HUDEP-2 (cell line): ENCODE results near the gene ZNF385B.

Experiments
- DNase-seq, 76 experiments: peaks; one replicate each; lab custom pipeline; 2025; ENCODE audit not compliant: unreplicated experiment in 76 of 76; lab: John Stamatoyannopoulos, UW

The ZNF385B gene

DNA sequence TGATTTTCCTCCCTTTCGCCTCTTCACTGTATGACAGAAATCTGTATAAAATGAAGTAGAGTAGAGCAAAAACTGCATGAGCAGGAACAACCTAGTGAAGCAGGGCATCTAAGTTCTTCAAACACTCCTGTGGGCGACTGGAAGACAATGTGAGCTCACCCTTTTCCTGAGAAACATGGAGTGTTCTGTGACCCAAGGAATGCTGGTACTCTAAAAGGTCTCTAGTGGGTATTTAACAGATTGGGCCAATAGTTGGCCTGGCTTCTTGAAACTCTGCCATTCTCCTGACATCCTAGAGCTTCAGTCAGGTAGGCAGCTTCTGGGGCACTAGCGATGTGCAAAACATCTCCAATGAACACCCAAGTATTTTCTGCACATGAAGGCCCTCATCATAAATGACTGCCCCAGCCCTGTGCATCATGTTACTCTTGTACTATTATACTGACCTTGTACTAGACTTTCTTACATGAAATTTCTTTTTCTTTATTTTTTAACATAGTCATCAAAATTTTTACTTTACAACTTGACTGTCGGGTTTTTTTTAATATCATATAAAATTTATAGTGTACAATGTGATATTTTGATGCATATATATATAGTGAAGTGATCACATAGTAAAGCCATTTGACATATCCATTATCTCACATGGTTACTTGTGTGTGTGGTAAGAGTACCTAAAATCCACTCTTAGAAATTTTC lies 302.2 kb downstream of the ZNF385B start:
- no peak for DNase-seq

DNA sequence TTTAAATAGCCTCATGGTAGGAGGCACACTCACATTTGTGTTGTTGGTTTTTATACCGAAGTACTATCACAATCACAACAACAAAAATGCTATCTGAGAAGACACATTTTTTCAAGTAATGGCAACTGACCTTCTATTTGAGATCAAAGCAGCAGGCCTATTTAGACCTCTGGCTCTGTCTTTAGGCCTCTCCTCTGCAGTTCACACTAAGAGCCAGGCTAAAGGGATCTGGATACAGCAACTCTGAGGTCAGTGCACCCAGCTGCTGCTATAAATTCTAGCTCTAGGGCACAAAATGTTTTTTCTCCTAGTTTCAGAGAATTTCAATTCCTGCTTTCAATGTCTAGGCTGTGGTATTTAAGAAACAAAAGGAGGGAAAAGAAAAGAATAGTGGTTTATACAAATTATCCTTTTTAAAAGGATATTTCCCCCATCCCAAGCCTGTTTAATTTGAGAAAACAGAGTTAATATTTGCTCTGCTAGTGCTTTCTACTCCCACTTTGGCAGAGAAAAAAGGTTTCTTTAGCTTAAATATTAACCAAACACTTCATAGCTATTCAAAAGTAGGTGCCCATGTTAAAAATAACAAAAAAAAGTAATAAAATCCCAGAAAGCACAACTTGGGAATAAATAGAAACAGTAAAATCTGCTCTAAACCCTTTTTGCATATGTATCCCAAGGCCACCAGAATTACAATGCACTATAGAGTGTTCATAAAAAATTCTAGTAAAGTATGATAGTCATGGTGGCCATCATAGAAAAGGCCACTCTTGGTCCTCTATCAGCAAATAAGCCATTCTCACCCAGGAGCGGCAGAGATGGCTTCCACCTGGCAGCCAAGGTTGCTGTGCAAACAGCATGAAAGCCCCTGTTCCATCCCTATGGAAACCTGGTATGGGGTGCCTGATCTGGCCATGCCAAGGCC lies 303.1 kb downstream of the ZNF385B start:
- no peak for DNase-seq

DNA sequence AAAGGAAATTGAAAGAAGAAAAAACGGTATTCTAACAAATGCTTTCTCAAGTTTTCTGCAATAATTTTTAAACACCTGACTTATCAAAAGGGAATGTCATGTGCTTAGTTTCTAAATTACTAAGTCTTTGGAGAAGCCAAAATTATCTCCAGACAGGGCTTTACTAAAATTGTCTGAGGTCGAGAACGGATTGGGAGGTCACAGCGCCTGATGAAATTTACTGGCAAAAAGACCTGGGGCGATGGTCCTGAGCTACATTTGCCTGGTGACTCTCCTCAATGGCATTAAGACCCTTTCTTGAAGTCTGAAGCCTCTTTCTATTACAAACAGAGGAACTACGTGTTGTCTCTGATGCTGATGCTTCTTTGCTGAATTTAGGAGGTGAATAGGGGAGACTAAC lies 305.0 kb downstream of the ZNF385B start:
- no peak for DNase-seq

DNA sequence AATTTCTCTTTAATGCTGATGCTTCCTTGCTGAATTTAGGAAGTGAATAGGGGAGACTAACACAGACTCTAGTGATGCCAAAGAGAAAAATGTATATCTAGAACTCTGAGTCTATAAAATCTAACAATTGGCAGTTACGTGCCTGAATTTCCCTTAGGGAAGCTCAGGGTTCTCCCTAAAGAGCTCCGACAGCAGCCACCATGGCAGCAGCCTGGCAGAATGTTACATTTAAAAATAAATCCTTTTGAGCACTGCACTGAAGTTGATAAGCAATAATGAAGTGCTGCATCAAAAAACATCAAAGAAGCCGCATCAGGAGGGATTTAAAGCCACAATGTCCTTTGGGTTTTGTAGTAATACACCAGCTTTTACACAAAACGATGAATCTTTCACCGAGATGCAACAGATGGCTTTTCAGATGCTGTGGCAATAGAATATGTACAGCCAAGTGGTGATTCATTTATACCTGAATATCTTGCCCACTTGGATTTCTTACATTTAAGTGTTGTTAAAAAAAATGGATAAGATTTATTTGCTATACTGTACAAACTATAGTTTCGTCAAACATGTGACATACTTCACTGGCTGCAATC lies 305.6 kb downstream of the ZNF385B start:
- DNase-seq: no peak

DNA sequence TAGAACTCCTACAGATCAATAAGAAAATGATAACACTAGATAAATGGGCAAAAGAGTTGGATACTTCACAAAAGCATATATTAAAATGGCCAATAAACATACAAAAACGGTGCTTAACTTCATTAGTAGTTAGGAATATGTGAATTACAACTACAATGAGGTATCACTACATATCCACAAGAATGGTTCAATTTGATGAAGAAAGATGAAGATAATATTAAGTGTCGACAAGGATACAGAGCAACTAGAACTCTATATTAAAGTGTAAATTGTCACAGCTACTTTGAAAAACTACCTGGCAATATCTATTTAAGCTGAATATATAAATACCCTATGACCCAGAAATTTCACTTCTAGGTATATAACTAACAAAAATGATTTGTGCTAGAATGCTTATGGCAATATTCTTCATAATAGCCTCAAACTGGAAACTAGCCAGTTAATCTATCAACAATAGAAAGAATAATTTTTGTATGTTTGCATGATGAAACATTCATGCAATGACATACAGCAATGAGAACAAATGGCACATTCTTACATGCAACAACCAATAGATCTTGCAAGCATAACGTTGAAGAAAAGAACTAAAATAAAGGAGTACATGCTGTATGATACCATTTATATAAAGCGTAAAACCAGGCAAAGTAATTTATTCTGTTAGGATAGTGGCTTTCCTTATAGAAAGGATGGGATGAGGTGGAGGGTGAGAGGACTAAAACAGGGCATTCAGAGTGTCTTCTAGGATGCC lies 306.6 kb downstream of the ZNF385B start:
- no peak for DNase-seq

DNA sequence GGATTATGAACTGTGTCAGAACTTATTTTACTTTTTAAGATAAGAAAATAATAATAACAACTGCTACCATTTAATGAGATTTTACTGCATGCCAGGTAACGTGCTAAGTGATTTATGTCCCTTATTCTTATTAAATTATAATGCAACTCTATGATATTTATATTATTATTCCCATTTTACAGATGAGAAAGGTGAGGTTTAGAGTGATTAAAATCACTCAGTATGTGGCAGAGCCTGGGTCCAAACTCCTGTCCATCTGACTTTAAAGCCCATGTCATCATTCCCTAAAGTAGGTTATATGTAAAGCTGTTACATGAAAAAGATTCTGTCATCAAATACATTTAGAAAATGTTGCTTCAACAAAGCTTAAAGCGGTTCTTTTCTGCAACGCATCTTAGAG lies 308.0 kb downstream of the ZNF385B start:
- DNase-seq: no peak

DNA sequence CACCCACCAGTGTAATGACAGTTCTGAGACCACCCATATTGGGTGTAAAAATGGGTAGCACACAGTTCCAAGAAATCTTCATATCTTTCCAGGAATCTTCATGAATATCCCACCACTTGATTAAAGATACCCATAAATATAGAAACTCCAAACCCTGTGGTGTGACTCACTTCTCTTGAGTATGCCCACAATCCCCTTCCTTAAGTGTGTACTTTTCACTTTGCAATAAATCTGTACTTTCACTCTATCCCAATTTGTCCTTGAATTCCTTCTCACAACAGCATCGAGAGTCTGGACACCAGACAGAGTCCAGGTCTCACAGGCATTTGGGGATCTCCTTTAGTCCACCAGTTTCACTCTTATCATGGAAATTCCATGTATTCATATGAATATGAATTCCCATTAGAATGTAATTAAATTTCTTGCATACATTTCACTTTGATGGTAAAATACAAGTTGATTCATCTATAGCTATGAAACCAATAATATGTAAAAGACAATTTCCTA lies 309.8 kb downstream of the ZNF385B start:
- no peak for DNase-seq

DNA sequence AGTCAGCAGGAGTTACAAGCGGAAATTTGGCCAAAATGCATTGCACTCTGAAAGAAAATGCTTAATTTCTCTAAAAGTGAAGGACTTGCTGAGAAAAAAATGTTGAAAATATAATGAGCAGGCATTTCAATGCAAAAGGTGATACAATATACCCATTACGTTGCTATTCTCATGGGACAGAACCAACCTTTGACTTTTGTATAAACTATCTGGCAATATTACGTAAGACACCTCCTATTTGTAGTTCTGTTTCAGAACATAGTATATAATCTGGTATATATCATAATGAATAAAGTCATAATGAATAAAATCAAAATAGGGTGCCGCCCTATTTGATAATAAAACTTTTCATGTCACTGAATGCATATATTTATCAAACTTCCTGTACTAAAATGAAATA lies 310.6 kb downstream of the ZNF385B start:
- no peak for DNase-seq

DNA sequence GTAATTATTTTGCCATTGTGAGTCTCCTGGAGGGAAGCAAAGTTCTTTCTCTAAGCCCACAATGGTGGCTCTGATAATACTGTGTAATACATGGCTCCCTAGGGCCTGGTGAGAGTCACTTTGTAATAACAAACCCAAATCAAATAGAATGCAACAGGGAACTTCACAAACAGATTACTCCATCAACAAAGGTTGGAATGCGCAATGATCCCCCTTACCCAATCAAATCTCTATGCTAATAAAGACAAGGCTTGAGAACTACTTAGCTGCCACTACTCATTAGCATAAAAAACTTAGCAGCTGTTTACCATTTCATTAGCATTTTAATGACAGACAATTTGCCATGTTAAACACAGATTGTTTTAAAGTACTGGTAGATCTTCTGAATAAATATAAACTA lies 311.2 kb downstream of the ZNF385B start:
- no peak for DNase-seq

DNA sequence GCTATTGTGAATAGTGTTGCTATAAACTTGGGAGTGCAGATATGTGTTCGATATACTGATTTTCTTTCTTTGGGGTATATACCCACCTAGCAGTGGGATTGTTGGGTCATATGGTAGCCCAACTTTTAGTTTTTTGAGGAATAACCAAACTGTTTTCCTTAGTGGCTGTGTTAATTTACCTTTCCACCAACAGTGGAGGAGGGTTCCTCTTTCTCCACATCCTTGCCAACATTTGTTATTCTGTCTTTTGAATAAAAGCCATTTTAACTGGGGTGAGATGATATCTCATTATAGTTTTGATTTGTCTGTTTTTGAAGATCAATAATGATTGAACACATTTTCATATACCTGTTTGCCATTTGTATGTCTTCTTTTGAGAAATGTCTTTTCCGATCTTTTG lies 314.8 kb downstream of the ZNF385B start:
- DNase-seq: no peak

DNA sequence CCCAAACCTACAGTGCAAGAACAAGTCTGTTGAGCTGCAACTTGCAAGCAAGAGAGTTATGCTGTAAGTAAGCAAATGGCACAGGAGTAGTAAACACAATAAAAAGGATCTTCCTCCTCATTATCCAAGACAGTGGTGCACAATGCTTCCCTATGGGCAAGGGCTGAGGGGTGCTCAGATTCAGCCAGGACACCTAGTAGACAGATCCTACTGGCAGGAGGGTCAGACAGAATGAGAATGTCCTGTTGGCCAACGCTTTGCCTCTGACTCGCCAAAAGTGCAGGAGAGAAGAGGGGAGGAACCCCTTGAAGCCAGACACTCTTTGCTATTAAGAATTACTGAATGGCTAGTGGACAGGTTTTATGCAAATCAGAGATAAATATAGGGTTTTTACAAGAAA lies 316.4 kb downstream of the ZNF385B start:
- DNase-seq: no peak

DNA sequence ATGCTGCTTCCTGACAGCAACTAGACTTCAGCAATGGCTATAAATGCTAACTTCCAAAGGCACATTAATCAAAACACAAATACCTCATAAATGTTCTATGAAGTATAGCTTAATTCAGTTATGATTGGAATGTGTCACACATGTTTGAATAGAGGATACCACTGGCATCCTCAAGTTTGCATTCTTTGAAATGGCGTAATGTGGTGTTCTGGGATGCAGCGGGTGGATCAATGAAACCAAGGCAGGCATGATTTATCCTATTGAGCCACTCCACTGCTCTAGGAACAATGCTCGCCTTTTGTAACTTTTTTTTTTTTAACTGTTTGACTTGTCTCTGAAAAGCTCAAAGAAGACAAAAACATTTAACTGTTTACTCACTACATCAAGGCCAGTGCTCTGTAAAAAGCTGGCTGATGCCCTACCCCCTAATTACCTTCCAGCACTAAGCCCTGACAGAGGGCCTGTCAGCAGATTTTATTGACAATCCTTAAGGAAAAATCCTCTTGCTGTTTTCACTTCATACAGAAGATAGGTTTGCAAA lies 318.0 kb downstream of the ZNF385B start:
- no peak for DNase-seq

DNA sequence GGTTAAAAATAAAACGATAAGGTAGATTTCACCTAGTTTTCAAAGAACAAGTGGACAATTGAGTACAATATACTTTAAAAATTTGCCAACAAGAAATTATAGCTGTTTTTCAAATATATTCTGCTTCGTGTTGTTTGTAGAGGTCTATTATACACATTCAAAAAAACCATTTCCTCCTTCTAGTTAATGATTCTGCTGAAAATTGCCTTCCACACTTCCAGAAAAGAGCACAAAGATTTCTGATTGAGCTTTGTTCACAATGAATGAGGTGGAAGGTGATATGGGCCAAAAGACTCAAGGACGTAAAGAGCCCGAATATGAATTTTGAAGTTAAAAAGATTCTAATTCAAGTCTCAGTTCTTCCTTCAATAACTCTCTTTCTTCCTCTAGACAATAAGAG lies 319.8 kb downstream of the ZNF385B start:
- DNase-seq: no peak

DNA sequence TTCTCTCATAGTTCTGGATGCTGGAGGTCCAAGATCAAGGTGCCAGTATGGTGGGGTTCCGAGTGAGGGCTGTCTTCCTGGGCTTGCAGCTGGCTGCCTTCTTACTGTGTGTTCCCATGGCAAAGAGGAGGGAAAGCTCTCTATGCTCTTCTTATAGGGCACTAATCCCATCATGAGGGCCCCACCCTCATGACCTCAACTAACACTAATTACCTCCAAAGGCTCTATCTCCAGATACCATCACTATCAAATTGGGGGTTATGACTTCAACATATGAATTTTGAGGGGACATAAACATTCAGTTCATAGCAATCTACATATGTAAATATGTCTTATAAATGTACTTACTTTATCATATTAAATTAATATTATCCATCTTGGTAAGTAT lies 322.3 kb downstream of the ZNF385B start:
- DNase-seq: no peak

DNA sequence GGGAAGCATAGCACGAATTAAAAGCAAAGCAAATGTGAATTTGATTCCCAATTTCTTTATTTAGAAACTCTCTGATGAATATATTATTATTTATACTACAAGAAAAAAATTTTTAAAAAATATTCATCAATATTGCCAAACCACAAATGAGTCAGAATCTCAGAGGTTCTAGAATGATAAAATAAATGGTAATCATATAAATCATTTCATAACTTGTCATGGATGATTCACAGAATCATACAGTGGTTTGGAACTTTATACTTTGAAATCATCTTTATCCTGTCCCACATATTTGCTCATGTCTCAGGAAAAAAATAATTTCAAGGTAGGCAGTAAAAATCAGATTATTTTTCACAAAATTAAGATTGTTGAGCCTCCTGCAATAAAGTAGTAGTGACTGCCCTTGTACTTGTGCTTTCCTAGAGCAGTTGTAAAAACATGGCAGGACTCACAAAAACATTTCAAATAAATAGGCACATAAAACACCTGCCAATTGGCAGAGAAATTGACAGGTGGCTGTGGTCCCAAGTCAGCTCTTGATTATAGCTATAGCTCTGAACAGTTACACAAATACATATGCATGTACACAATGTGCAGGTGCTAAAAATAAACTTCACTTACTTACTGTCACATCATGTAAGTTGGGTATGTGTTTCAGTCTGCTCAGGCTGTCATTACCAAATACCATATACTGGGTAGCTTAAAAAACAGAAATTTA lies 322.8 kb downstream of the ZNF385B start:
- no peak for DNase-seq

DNA sequence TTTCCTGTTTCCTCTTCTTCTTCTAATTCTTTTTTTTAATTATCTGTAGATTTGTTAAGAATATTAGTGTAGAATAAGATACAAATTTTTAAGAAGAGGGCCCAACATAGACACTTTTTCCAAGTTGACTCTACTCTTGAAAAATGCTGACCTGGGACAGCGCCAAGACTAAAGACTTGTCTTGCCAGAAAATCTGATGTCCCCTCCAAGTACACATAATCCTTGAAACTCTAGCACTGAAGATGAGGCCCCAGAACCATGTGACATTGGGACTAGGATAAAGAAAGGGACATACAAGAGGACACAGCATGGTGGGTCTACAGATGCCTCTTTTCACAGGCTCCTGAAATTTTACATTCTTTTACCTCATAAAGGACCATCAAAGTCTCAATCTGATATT lies 325.2 kb downstream of the ZNF385B start:
- DNase-seq: no peak

DNA sequence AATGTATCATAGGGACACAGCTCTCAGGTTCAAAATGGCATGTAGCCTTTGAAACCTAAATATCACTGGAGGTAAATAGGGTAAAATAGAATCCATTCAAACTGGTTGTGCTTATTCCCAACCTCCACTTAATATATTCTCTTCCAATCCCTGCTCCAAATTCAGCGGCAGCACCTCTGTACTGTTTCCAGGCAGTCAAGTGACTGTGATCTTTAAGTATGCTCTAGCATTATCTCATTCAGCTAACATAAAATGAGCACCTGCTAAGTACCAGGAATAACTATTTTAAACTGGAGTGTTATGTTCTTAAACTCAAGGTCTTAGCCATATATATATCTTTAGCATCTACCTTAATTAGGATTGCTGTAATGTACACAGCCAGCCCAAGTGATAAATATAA lies 327.5 kb downstream of the ZNF385B start:
- no peak for DNase-seq

DNA sequence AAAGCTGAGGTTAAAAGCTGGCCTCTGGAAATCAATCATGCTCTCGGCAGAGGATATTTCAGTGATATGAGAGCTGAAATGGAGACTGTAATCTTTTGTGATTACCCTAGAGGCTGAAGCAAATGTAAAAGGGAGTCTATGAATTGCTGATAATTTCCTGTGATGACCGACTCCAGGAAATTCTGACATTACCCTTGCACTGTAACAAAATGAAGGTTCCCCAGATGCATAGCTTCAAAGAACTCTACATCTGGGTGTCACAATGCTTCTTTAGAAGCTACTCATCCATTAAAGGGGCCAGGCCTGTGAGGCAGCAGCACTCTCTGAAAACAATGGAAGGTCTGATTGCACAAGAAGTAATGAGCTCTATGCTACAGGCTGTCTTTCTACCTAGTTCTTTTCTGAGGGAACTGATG lies 328.5 kb downstream of the ZNF385B start:
- DNase-seq: no peak

DNA sequence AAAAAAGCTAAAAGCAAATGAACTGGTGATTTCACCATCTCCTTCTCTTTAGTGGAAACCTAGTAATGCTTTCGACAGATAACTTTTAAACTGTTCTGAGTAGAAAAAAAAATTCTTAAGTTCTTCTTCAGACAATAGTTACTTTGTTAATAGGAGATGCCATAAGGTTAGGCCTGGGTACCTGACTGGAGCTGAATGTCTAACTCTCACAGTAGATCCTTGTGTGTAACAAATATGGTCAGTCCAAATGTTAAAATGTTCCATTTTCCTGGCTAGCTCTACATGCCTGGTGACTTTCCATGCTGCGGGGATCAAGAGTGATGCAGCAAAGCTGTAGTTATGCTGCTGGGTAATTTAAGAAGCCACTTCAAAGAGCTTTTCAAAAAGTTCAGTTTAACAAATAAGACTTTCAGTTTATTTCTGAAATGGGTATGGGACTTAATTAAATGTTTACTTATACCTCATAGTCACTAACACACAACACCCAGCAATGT lies 332.8 kb downstream of the ZNF385B start:
- DNase-seq: no peak

DNA sequence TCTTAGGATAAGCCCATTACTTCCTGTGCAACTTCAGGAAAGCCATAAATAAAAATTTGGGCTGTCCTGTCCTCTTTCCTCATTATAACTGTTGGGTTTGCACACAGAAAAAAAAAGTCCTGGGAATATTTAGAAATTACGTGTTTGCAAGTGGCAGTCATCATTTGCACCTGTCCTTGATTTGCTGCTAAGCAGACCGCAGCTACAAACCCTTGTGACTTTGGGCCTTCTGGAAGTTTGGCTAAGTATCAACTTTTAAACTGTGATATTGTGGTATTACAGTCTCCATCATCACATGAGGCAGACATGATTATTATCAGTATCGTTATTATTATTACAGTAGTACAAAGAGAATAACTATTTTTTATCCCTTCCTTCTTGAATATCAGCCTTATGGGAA lies 336.1 kb downstream of the ZNF385B start:
- DNase-seq: no peak
